Prostate gland (tissue), 2 donors: ENCODE results near the gene BIRC6.
"Not testable (repeated sequence)": the region's sequence is repeated elsewhere in the genome, so short reads cannot be mapped to it uniquely, and the experiment has no call there.

Source experiments
- POLR2A ChIP-seq: fragments of 450-650 bp; IDR thresholded peaks from one replicate; pipeline ENCODE4 v1.6.1; 2016; ENCODE audit warnings: antibody characterized with exemption, mild to moderate bottlenecking
- POLR2AphosphoS5 ChIP-seq: sonication (generic); formaldehyde crosslinking; IDR thresholded peaks from one replicate; pipeline ENCODE4 v1.6.1; 2017; ENCODE audit warnings: antibody characterized with exemption
- TF ChIP-seq, protein P1 (sequence below), 4 experiments: fragments of 200-600 bp in 2 of 4; fragments of 450-650 bp in 2 of 4; sonication (generic) in 2 of 4; IDR thresholded peaks; 1 replicate in 3 of 4; 2 replicates in 1 of 4; pipeline ENCODE4 v1.5.1; 2016 to 2019; ENCODE audit warnings: antibody characterized with exemption in 4 of 4, mild to moderate bottlenecking in 2 of 4, moderate library complexity in 2 of 4

DNA sequence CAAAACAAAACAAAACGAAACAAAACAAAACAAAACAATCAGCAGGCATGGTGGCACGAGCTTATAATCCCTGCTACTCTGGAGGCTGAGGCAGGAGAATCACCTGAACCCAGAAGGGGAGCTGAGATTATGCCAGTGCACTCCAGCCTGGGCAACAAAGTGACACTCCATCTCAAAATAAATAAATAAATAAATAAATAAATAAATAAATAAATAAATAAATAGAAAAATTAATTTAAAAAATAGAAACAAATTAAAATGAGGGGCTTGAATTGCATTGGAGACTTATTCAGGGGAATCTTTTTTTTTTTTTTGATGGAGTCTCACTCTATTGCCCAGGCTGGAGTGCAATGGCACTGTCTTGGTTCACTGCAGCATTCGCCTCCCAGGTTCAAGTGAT is 6.0 kb upstream of the BIRC6 start:
- TF ChIP-seq, protein P1, sequence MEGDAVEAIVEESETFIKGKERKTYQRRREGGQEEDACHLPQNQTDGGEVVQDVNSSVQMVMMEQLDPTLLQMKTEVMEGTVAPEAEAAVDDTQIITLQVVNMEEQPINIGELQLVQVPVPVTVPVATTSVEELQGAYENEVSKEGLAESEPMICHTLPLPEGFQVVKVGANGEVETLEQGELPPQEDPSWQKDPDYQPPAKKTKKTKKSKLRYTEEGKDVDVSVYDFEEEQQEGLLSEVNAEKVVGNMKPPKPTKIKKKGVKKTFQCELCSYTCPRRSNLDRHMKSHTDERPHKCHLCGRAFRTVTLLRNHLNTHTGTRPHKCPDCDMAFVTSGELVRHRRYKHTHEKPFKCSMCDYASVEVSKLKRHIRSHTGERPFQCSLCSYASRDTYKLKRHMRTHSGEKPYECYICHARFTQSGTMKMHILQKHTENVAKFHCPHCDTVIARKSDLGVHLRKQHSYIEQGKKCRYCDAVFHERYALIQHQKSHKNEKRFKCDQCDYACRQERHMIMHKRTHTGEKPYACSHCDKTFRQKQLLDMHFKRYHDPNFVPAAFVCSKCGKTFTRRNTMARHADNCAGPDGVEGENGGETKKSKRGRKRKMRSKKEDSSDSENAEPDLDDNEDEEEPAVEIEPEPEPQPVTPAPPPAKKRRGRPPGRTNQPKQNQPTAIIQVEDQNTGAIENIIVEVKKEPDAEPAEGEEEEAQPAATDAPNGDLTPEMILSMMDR (IDR thresholded peaks at IDR 0.05), result not testable (repeated sequence)
- not testable (repeated sequence) for TF ChIP-seq POLR2A, POLR2AphosphoS5
